Gastroesophageal sphincter (tissue), 3 donors: Measurements from ENCODE around the gene CHST14.

Experiments
- POLR2A ChIP-seq, 2 donors: fragments of 450-650 bp; IDR thresholded peaks; one replicate each; pipeline ENCODE4 v1.6.1; 2017; ENCODE audit warnings: antibody characterized with exemption in 2 of 2, mild to moderate bottlenecking in 2 of 2, moderate library complexity in 1 of 2
- POLR2AphosphoS5 ChIP-seq: sonication (generic); formaldehyde crosslinking; IDR thresholded peaks from one replicate; pipeline ENCODE4 v1.6.1; 2017; ENCODE audit warnings: antibody characterized with exemption
- TF ChIP-seq, protein P1 (sequence below), 4 experiments: fragments of 200-600 bp in 2 of 4; fragments of 450-650 bp in 2 of 4; sonication (generic) in 1 of 4; IDR thresholded peaks; one replicate each; pipeline ENCODE4 v1.5.1; 2017 to 2019; ENCODE audit warnings: antibody characterized with exemption in 4 of 4, mild to moderate bottlenecking in 2 of 4, moderate library complexity in 2 of 4

DNA sequence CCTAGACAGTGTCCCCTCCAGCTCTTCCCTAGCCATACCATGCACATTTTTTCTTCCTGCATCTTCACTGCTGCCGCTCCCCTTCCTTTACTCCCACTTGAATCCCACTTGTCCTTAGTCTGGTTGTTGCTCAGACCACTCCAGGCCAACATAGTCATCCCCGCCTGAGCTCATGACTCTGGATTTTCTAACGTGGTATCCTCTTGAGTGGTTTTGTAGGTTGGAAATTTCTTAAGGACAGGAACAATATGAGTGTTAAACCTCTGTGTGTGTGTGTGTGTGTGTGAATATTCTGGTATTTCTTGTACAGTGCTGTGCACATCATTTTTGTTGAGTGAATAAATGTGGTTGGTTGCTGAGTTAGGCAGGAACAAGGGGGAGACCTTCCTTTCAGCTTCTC lies 26.9 kb upstream of the CHST14 start:
- TF ChIP-seq POLR2AphosphoS5, result no peak
- TF ChIP-seq, protein P1, sequence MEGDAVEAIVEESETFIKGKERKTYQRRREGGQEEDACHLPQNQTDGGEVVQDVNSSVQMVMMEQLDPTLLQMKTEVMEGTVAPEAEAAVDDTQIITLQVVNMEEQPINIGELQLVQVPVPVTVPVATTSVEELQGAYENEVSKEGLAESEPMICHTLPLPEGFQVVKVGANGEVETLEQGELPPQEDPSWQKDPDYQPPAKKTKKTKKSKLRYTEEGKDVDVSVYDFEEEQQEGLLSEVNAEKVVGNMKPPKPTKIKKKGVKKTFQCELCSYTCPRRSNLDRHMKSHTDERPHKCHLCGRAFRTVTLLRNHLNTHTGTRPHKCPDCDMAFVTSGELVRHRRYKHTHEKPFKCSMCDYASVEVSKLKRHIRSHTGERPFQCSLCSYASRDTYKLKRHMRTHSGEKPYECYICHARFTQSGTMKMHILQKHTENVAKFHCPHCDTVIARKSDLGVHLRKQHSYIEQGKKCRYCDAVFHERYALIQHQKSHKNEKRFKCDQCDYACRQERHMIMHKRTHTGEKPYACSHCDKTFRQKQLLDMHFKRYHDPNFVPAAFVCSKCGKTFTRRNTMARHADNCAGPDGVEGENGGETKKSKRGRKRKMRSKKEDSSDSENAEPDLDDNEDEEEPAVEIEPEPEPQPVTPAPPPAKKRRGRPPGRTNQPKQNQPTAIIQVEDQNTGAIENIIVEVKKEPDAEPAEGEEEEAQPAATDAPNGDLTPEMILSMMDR (IDR thresholded peaks at IDR 0.05), result no peak
- TF ChIP-seq POLR2A (IDR thresholded peaks at IDR 0.05), result no peak
